OCI-LY7 (cell line): Measurements from ENCODE around the gene BIRC5. TPM values are rescaled to one million over a fixed set of nuclear protein-coding genes. Genes with fewer than 3 reads are reported as not detected.
A peak's percentile ranks its signal among the peaks of the same experiment; 100 is the strongest.
"Not testable (repeated sequence)": the region's sequence is repeated elsewhere in the genome, so short reads cannot be mapped to it uniquely, and the experiment has no call there.

Source experiments
- BruUV-seq: library from RNA; stranded (reverse); fragments of 400-500 nt; replicated peaks from 2 replicates; lab custom pipeline; 2021; lab: Mats Ljungman, UMichigan
- CTCF ChIA-PET: fragments of 300-600 bp; sonication (Branson Sonifier 250); formaldehyde crosslinking; loops from one replicate; lab custom pipeline; 2022; ENCODE audit warnings: antibody characterized with exemption; ENCODE audit not compliant: unreplicated experiment; lab: Charles Lee
- POLR2A ChIA-PET: fragments of 300-600 bp; sonication (Branson Sonifier 250); formaldehyde crosslinking; loops from one replicate; lab custom pipeline; 2022; ENCODE audit warnings: antibody characterized with exemption; lab: Charles Lee
- DNase-seq: peaks from one replicate; pipeline ENCODE4 v3.0.0-alpha.2; 2015; ENCODE audit warnings: low spot score
- H2AFZ ChIP-seq: fragments of 200-600 bp; sonication (generic), shearing (Covaris generic); 2 replicates; pipeline ENCODE4 v1.6.1; 2014; ENCODE audit warnings: mild to moderate bottlenecking, antibody characterized with exemption, low read length, moderate library complexity
- H3K27ac ChIP-seq: fragments of 200-600 bp; sonication (generic); 2 replicates; pipeline ENCODE4 v1.5.1; 2014; ENCODE audit warnings: mixed run types, low read depth, mild to moderate bottlenecking, moderate library complexity, low read length, inconsistent platforms; ENCODE audit not compliant: poor library complexity, severe bottlenecking
- H3K36me3 ChIP-seq: fragments of 200-600 bp; sonication (generic); 2 replicates; pipeline ENCODE4 v1.6.1; 2014; ENCODE audit warnings: mild to moderate bottlenecking, antibody characterized with exemption, low read length, moderate library complexity, mixed read lengths; ENCODE audit not compliant: insufficient read depth
- H3K4me1 ChIP-seq: fragments of 200-600 bp; sonication (generic); 2 replicates; pipeline ENCODE4 v1.5.1; 2014; ENCODE audit warnings: mild to moderate bottlenecking, low read length; ENCODE audit not compliant: insufficient read depth, poor library complexity, severe bottlenecking
- H3K4me2 ChIP-seq: fragments of 200-600 bp; sonication (generic); 2 replicates; pipeline ENCODE4 v1.6.1; 2014; ENCODE audit warnings: mild to moderate bottlenecking, low read length
- H3K4me3 ChIP-seq: fragments of 200-600 bp; sonication (generic); 2 replicates; pipeline ENCODE4 v1.5.1; 2014; ENCODE audit warnings: mild to moderate bottlenecking, low read depth, low read length; ENCODE audit not compliant: poor library complexity, severe bottlenecking
- H3K79me2 ChIP-seq: fragments of 200-600 bp; sonication (generic); 2 replicates; pipeline ENCODE4 v1.6.1; 2016; ENCODE audit warnings: low read depth, mild to moderate bottlenecking, low read length, moderate library complexity, mixed read lengths; ENCODE audit not compliant: insufficient read depth
- H3K9me2 ChIP-seq: fragments of 200-600 bp; sonication (generic); 2 replicates; pipeline ENCODE4 v1.6.1; 2016; ENCODE audit warnings: mild to moderate bottlenecking, low read length, mixed read lengths; ENCODE audit not compliant: insufficient read depth
- H3K9me3 ChIP-seq: fragments of 200-600 bp; sonication (generic); 2 replicates; pipeline ENCODE4 v1.6.1; 2014; ENCODE audit warnings: mild to moderate bottlenecking, mixed run types, low read length, mixed read lengths
- H4K20me1 ChIP-seq: fragments of 200-600 bp; sonication (generic); 2 replicates; pipeline ENCODE4 v1.6.1; 2014; ENCODE audit warnings: mild to moderate bottlenecking, antibody characterized with exemption, low read length, moderate library complexity, mixed read lengths; ENCODE audit not compliant: insufficient read depth
- CTCF ChIP-seq: fragments of 200-600 bp; sonication (generic); conservative IDR thresholded peaks from 2 replicates; pipeline ENCODE4 v1.5.1; 2014; ENCODE audit warnings: mild to moderate bottlenecking, antibody characterized with exemption, low read length, moderate library complexity, mixed read lengths
- EZH2phosphoT487 ChIP-seq: fragments of 200-600 bp; sonication (generic); IDR thresholded peaks from 2 replicates; pipeline ENCODE4 v1.6.1; 2018; ENCODE audit warnings: low read depth, borderline replicate concordance, mild to moderate bottlenecking, mixed run types, antibody characterized with exemption, low read length, moderate library complexity, mixed read lengths
- intact Hi-C: fragments of 100-400 bp; cut with micrococcal nuclease; formaldehyde crosslinking; loops from one replicate; pipeline ENCODE4 v1.10.0; 2022; ENCODE audit not compliant: unreplicated experiment
- total RNA-seq, 2 experiments: library from RNA; depleted of rRNA in 1 of 2; stranded (reverse); fragments of >200 nt in 1 of 2; shearing (Covaris generic) in 1 of 2; gene quantifications; 2 replicates each; pipeline ENCODE4 v1.2.3, GENCODE V29; 2014 to 2022

The BIRC5 gene
- total RNA-seq, 2 experiments from 2014 or later: 184 to 266 TPM

DNA sequence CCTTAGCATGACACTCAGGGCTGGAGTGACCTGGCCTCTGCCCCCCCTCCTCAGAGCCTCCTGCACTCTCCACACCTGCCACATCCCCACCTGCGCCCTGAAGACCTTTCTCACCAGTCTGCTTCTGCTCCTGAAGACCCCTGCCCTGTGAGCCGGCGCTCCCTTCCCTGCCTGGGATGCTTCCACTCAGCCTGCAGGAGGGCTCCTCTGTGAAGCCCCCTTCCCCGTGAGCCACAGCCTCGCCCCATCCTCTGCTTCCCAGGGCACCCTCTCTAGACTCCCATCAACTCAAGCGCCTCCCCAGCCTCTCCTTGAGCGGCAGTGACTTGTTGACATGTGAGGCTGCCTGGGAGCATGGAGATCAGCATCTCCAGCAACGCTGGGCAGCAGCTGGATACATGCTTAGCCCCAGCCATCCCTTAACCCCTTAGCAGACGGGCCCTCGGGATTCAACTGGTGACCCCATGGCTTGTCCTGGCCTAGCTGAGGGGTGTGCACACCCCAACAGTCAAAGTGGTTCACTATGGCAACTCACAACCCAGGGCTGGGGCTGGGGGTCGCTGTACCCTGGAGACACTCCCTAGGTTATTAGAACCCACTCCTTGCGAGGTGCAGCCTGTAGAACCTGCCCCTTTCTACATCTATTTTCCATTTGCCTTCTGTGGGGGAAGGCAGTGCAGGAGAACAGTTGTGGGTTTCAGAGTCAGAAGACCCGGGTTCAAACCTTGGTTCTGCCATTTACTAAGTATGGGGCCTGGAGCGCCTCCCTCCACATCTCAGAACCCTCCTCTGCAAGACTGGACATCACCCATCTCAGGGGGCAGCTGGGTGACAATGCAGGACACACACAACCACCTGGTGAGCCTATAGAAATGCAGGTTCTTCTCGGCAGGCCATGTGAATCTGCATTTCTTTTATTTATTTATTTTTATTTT, 38.9 kb downstream of the BIRC5 start:
- no peaks in the 10 kb centered on the region for H3K9me2 ChIP-seq
- no peaks in the 10 kb centered on the region for H3K9me3 ChIP-seq
- TF ChIP-seq CTCF (peak; percentile 28; the same call in 1 of the 2 replicates), EZH2phosphoT487 (no peak)
- H3K4me3 ChIP-seq: peak overlapping the region; percentile 30
- H2AFZ ChIP-seq: no peak overlapping the region
- H3K36me3 ChIP-seq: no peaks in the 10 kb centered on the region
- BruUV-seq: no TSS peak
- H3K4me1 ChIP-seq: peaks cover 48% of the 10 kb centered on the region
- H4K20me1 ChIP-seq: no peaks in the 10 kb centered on the region
- ChIA-PET POLR2A (no interaction called here), CTCF (no interaction called here)
- H3K79me2 ChIP-seq: no peaks in the 10 kb centered on the region
- peak overlapping the region; percentile 61 for H3K27ac ChIP-seq
- intact Hi-C loops: loop anchor here (1.0 to 5.0 kb wide), 5 partner anchors 11 to 121 kb away; partner anchors contain the start of genes AFMID, TK1 and TMC8
- H3K4me2 ChIP-seq: peak overlapping the region; percentile 66
- peak; percentile 65 for DNase-seq

- H4K20me1 ChIP-seq, BruUV-seq, H3K9me3 ChIP-seq, H2AFZ ChIP-seq, CTCF ChIA-PET, H3K79me2 ChIP-seq, H3K36me3 ChIP-seq, DNase-seq, H3K9me2 ChIP-seq, POLR2A ChIA-PET: not testable (repeated sequence)
- Histone ChIP-seq H3K4me2 (peak overlapping the region; percentile 63), H3K4me3 (peak overlapping the region; percentile 67), H3K4me1 (peaks cover 55% of the 10 kb centered on the region), H3K27ac (peak overlapping the region; percentile 19)
- intact Hi-C loops: loop anchor here (5.0 kb wide), 2 partner anchors 89 to 121 kb away; partner anchors contain the start of gene TMC8
These were observed 39.5 kb downstream of the BIRC5 start for GRCh38 chr17:78253636-78253945.

GRCh38 chr17:78253946-78254672, 40.1 kb downstream of the BIRC5 start:
- POLR2A ChIA-PET: interaction anchor here (0.9 to 1.5 kb wide), 2 partner anchors 13 to 64 kb away, joined by 3 to 4 read pairs; no protein-coding TSS in a partner anchor
- TF ChIP-seq EZH2phosphoT487 (no peak), CTCF (no peak)
- peak overlapping the region; percentile 19 for H3K27ac ChIP-seq
- peak; percentile 88 for DNase-seq
- no peaks in the 10 kb centered on the region for H3K9me3 ChIP-seq
- no TSS peak for BruUV-seq
- peak overlapping the region; percentile 67 for H2AFZ ChIP-seq
- CTCF ChIA-PET: interaction anchor here (0.6 kb wide), 1 partner anchor 18 kb away, joined by 6 read pairs; no protein-coding TSS in a partner anchor
- peaks cover 58% of the 10 kb centered on the region for H3K4me1 ChIP-seq
- peak overlapping the region; percentile 67 for H3K4me3 ChIP-seq
- intact Hi-C loops: loop anchor here (5.0 kb wide), 2 partner anchors 88 to 122 kb away; partner anchors contain the start of gene TMC8
- no peaks in the 10 kb centered on the region for H4K20me1 ChIP-seq
- no peaks in the 10 kb centered on the region for H3K36me3 ChIP-seq
- peak overlapping the region; percentile 63 for H3K4me2 ChIP-seq
- no peaks in the 10 kb centered on the region for H3K79me2 ChIP-seq
- H3K9me2 ChIP-seq: no peaks in the 10 kb centered on the region
